Dedifferentiated amniotic fluid mesenchymal stem cell (primary cell): Measurements from ENCODE around the gene TAX1BP3.

Experiments
- DNase-seq: peaks from one replicate; pipeline ENCODE4 v3.0.0-alpha.2; 2016; ENCODE audit errors: extremely low spot score

Gene TAX1BP3

DNA sequence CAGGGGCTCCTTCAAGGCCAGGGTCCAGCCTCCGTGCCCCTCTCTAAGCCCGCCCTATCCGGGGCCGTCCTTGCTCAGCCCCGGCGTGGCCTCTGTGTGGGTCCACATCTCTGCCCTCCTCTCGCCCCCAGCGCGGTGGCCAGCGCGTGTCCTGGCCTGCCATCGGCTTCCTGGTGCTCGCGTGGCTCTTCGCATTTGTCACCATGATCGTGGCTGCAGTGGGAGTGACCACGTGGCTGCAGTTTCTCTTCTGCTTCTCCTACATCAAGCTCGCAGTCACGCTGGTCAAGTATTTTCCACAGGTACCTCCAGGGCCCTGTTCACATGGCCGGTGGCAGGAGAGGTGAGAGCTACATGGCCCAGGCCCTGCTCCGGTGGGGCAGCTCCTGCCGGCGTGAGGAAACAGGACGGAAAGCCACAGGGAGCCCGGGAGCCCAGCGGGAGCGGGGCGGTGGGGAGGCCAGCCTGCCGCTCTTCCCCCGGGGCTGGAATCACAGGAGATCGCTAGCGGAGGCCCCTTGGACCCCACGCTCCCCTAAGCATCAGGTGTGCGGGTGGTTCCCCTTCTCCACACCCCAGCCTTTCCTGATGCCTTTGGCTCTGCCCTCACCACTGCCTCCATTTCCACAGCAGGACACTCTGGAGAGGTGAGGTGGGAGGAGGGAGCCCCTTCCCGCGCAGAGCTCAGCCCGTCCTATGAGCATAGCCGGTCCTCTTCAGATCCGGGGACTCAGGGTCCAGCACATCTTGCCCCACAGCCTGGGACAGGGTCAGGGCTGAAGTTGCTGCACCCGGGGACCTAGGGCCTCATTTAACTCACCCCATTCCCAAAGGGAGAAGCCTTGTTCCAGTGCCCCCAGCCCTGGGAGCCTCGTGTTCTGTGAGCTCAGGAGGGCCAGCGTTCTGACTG, 10.2 kb downstream of the TAX1BP3 start:
- DNase-seq = no peak

DNA sequence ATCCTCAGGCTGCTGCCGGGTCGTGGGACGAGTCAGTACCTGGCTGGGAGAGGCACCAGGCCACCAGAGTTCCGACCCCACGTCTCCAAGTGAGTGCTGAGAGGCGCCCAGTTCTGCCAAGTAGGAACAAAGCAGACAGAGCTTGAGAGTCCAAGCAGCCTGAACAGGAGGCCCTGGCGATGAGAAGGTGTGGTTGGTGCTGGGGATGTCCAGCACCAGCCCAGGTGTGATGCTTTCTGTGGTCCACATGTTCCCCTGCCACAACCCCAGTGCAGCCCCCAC, 10.8 kb downstream of the TAX1BP3 start:
- no peak for DNase-seq

DNA sequence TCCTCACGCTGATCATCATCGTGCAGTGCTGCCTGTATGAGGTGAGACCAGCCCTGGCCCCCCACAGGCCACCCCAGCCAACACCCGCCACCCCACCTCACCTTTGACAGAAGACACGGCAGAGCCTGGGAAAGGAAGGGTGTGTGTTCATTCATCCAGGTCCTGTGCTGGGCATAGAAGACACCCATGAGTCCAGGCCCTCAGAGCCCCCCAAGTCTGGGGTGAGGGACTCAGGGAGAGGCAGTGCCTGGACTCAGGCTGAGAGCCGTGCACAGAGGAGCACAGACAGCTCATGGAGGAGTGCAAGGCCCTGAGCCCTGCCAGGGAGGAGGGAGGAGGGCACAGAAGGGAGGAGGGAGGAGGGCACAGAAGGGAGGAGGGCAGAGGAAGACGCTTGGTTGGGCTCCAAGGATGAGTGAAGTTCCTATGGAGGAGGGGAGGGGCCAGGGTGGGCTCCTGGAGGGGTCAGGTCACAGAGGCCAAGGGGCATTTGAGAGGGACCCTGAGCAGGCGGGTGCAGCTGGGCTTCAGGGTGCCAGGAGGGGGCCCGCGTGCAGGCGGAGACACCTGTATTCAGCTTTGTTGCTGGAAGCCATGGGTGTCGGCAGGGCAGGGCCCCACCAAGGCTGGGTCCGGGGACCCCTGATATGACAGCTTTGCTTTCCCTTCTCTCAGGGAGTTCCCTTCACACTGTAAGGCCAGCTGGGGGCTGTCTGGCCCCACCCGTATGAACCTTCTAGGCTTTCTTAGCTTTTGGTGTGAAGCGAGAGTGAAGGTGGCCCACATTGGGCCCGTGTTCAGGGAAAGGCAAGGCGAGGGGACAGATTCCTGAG, 11.4 kb downstream of the TAX1BP3 start:
- no peak for DNase-seq

DNA sequence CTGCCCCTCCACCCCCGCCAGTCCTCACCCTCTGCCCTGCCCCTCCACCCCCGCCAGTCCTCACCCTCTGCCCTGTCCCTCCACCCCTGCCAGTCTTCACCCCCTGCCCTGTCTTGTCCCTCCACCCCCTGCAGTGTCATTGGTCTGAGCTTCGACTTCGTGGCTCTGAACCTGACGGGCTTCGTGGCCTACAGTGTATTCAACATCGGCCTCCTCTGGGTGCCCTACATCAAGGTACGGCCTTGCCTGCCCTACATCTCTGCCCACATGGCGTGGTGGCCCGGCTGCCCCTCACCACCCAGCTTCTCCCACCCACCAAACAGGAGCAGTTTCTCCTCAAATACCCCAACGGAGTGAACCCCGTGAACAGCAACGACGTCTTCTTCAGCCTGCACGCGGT, 12.0 kb downstream of the TAX1BP3 start:
- no peak for DNase-seq

DNA sequence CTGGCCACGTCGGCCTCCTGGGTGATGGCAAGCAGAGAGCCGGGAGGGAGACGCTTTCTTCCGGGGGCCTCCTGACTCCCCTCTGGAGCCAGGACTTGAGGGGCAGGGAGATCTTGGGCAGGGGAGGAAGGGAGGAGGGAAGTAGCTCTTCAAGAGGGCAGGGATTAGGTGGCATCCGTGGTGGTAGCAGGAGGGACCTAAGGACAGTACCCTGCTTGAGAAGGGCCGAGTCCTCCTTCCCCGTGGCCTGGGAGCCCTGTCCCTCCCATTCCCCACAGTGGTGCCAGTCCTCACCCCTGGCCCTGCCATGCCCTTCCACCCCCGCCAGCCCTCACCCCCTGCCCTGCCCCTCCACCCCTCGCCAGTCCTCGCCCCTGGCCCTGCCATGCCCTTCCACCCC, 12.6 kb downstream of the TAX1BP3 start:
- DNase-seq = no peak

DNA sequence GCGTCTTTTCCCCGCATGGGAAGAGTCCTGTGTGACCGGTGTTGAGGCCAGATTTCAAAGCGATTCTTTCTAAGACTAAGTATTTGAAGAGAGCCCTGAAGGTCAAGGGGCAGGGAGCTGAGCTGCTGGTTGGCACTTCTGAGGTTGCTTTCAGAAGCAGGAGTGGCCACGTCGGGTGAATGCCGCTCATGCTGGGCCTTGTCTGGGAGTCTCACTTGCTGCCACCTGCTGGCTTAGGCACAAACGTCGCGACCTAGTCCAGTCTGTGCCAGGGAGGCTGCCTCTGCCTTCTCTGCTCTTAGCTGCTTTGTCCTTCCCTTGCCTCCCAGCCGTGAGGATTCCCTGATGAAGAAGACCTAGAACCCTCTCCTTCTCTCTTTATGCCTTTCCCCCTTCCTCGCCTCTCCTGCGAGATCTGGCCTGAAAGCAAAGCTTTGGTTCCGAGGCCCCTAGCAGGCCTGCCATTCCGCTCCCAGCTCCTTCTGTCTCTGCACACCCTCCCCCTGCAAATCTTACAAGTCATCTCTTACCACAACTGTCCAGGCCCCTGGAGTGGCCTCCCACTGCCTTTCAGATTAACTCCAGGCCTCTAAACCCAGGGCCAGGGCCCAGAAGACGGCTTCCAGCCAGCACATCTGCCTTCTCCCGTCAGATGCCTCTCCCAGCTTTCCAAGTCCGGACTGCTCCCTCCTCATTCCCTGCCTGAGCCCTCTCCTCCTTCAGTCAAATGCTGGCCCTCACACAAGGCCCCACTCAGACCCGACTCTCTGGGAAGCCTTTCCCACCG, 20.4 kb downstream of the TAX1BP3 start:
- DNase-seq = no peak

DNA sequence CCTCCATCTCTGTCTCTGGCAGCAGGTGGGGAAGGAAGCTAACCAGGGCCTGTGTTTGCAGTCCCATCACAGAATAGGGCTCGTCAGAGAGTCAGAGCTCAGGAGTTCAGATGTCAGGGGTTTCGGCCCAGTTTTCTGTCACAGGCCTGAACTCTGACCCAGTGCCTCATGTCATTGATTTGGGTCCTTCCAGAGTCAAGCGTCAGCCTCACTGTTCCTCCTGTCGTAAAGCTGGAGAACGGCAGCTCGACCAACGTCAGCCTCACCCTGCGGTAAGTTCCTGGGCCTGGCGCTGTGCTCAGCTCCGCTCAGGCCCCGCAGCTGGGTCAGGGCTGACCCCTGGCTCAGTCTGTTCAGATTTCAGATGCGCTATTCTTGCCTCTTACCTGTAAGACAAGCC, 21.1 kb downstream of the TAX1BP3 start:
- DNase-seq = no peak

DNA sequence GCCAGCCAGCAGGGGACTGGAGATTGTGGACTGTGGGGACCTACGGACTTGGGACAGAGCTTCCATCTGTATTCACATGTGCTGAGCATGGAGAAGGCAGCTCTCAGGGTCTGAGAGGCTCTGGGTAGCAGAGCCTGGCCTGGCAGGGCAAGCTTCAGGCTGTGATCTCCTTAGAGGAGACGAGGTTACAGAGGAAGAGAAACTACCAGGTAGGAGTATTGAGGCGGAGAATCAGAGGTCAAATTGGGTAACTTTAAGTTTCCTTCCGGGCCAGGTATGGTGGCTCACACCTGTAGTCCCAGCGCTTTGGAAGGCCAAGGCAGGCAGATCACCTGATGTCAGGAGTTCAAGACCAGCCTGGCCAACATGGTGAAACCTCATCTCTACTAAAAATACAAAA, 23.1 kb downstream of the TAX1BP3 start:
- DNase-seq = no peak

DNA sequence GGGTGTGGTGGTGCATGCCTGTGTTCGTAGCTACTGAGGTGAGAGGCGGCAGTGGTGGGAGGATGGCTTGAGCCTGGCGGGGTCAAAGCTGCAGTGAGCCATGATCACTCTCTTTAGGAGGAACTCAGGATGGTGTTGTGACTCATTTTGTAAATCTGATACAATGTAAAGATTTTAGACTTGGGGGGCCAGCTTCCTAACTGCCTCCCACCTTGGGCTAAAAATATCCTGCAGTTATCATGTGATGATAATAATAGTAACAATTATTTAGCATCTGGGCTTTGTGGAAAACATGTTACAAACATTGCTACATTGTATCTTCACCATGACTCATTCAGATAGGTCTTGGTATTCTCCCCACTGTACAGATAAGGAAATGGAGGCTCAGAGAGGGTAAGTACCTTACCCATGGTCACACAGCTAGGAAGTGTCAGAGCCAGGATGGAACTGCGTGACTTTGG, 24.5 kb downstream of the TAX1BP3 start:
- DNase-seq = no peak

DNA sequence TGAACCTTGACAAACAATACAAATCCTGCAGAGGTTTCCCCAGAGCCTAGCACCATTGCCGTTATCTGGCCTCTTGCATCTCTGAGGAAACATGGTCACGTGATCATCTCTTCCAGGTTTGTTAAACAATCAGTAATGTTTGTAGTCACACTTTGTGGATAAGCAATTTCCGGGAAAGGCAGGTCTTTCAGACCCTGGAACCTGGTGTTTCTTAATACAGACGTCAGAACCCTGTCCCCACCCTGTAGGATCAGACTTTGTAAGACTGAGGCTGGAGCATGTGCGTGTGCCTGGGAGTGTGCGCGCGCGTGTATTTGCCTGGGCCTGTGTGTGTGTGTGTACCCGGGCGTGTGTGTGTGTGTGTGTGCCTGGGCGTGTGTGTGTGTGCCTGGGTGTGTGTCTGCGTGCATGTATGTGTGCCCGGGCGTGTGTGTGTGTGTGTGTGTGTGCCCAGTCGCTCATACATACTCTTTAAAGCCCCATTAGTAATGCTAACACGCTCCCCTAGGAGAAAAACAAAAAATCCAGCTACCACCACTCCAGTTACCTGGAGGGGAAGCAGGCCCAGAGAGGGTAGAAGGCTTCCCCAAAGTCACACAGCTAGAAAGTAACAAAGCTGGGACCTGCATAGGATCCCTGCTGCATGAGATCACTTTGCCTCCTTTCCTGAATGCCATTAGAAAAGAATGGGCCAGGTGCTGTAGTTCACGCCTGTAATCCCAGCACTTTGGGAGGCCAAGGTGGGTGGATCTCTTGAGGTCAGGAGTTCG, 26.5 kb downstream of the TAX1BP3 start:
- DNase-seq = no peak

DNA sequence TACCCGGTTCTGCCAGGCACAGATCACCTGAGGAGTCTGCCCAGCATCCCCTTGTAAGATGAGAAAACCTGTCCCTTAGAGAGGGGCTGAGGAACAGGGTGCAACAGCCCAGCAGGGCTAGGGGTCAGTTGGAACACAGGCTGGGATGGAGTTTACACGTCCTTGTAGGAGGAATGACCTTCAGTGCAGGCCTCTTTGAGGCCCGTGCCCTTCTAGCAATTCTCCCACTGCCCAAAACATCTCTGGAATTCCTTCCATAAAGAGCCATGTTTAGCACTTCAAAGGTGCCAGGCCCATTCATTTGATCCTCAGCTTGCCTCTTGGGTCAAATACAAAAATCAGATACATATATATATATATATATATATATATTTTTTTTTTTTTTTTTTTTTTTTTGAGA, 27.4 kb downstream of the TAX1BP3 start:
- DNase-seq = no peak

DNA sequence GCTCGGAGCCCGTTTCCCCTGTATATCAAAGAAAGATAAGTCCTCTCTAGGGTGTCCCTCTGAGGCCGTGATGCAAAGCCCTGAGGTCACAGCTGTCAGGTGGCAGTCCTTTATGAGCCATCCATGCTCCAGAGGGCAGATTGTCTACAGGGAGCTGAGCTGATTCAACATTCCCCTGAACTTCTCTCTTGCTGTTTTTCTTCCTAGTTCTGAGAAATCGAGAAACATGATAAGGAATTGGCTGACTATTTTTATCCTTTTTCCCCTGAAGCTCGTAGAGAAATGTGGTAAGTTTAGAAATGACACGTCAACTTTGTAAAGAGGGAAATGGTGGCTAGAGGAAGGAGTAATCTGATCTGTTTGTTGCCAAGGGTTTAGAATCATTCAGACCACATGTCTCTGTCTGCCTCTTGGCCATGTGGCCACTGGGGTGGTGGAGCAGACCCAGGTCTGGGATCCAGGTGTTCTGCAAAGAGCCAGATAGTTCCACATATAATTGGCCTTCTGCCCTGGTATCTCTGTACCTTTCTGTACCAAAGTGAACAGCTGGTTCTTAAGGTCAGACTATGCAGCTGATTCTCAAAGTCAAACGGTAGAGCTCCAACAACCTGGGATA, 28.3 kb downstream of the TAX1BP3 start:
- no peak for DNase-seq

DNA sequence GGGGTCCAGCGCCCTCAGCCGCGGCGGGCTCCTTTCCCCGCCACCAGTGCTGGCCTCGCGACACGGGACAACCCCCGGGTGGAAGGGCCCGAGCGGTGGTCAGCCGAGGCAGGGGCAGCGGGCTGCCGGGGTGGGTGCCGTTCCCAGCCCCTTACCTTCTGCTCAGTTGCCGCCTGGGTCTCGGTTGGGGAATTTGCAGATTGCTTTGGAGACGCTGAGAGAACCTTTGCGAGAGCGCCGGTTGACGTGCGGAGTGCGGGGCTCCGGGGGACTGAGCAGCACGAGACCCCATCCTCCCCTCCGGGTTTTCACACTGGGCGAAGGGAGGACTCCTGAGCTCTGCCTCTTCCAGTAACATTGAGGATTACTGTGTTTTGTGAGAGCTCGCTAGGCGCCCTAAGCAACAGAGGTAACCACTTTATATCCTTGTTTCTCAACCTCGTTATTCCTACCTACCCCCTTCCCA, 31.4 kb downstream of the TAX1BP3 start:
- DNase-seq = no peak

DNA sequence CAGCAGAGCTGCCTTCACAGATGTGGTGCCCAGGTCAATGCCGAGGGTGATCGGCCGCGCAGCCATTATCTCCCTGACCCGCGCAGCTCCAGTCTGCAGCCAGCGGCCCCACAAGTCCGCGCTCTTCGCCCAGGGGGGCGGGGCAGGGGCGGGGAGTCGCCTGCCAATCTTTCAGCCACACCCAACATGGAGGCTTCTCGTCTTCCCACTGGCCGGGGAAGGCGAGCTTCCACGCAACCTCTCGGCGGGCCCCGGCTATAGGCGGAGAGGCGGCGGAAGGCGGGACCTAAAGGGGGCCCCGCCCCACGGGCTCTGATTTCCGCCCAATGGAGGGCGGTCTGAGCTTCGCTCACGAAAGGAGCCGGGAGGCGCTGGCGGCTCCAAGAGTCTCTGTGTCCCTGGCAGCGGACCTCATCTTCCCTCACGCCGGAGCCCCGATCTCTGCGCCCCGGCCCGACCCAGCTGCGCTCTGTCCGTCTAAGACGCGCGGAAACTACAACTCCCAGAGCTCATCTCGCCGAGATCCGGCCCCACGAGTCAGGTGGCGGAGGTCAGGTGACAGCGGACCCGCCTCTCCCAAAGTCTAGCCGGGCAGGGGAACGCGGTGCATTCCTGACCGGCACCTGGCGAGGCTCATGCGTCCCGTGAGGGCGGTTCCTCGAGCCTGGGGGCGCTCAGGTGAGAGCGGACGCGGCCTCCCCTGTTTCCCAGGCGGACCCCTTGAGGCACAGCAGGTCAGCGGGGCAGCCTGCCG, 32.0 kb downstream of the TAX1BP3 start, which contains the start of the genes CTNS and SHPK:
Gene CTNS (plus strand): TSS at position 607 of the 754 bp plus-strand sequence. CDS start 3,447 bp downstream, outside the sequence.
Gene SHPK (minus strand): TSS at position 97 of the 754 bp plus-strand sequence. CDS start 31 bp downstream, at position 66.
- peak; percentile 96 for DNase-seq

DNA sequence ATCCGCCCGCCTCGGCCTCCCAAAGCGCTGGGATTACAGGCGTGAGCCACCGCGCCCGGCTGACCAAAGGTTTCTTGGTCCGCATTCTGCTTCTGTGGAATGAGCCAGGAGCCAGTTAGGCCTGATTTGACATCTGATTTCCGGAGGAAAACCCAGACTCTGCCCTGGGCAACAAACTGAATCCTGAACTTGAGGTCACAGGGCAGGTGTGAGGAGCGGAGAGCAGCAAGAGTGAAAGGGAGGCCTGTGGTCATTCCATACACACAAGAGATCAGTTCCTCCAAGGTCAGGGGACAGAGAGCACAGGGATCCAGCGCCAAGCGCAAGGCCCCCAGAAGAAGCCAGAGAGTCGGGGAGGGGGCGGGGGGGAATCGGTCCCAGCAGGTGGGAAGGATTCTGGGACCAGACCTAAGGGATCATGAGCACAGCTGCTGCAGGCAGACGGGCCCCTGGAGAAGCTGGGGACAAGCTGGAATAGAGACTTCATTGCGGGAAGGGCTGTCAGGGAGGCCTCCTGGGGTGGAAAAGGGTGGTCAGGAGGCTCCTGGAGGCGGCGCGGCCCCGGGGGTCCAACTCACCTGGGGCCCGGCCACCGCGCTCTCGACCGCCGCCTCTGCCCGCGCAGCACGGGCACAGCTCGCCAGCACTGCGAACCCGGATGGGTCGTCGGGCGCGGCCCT, 32.8 kb downstream of the TAX1BP3 start:
- DNase-seq = no peak

DNA sequence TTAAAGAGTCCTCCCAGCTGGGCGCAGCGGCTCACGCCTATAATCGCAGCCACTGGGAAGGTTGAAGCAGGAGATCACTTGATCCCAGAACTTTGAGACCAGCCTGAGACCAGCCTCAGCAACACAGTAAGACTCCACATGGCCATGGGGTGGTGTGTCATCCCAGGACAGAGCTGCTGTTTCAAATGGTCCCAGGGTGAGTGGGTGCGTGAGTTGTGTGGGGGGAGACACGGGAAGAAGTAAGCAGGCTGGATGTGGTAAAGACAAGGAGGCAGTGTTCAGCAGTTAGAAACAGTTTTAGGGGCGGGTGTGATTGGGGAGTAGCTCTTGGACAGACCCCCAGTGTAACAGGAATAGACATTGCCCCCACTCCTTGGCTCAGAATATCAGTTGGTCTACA, 36.1 kb downstream of the TAX1BP3 start:
- DNase-seq = no peak

DNA sequence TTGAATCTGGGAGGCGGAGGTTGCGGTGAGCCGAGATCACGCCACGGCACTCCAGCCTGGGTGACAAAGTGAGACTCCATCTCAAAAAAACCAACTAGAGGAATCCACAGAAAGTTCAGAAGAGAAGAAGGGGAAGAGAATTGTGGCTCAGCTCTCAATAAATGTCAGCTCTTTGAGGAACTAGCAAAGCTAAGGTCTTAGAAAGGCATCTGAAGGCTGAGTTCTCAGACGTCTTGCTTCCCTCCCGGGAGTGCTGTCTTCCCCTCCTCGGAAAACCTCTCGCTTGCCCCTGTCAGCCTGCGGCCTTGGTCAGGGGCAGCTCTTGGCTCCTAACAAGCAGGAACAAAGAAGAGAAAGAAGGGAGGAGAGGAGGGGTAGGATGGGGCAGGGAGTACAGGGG, 37.6 kb downstream of the TAX1BP3 start:
- no peak for DNase-seq

DNA sequence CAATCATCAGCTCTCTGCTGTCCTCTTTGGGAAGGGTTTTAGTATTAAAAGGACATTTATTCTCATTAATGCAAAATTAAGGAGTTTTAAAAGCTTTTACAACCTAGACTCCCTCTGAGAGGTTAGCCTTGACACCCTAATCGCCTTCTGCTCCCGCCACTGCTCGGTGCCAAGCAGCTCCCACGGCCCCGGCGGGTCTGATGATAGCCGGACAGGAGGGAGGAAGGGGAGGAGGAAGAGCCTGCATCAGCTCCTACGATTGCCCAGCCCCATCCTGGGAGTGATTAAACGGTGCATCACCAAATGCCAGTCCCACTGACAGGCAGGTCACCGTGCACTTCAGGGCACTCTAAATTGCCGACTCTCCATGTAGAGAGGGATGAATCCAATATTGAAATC, 40.6 kb downstream of the TAX1BP3 start:
- DNase-seq = no peak
